ENCODE measurements around the gene RNU1-3. TPM values are rescaled to one million over a fixed set of nuclear protein-coding genes. Genes with fewer than 3 reads are reported as not detected.
"Not testable (repeated sequence)": the region's sequence is repeated elsewhere in the genome, so short reads cannot be mapped to it uniquely, and the experiment has no call there.

Gene RNU1-3
- total RNA-seq, 5 donors from 2014 or later (not counting 1 experiment from before 2014, with no cell fraction given), result 2,148 to 4,743 (median 3,650) TPM

DNA sequence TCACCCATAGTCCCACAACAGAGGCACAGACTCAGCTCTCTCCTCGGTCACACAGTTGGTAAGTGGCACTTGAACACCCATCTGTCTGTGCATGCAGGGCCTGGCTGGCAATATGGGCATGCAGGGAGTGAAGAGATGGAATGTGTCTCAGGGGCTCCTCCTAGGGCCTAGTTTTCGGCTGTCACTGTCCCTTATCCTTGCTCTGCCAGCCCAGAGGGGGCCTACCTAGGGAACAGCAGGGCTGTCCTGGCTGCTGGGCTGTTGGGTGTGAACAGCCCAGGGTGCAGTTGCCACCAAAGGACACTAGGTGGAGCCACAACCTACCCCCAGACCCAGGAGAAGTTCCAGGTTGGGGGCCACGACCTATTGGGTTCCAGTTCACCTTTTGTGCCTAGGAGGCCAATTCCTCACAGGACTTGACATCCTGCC lies 42.9 kb upstream of the RNU1-3 start:
- H3K4me1 ChIP-seq (ENCODE audit: control insufficient read depth in 1 of 2, extremely low read depth in 1 of 2, insufficient read depth in 2 of 2, low read length in 2 of 2); H3K36me3 ChIP-seq (ENCODE audit: control insufficient read depth in 2 of 2, extremely low read depth in 1 of 2, insufficient read depth in 1 of 2, low read length in 1 of 2); H3K4me1 Mint-ChIP-seq; POLR2A ChIA-PET; H3K4me3 ChIP-seq (ENCODE audit: control insufficient read depth in 1 of 2, extremely low read depth in 1 of 2, low read length in 1 of 2); H3K27ac ChIP-seq (ENCODE audit: low read length); H3K36me3 Mint-ChIP-seq; H3K9me3 ChIP-seq; H3K9me3 Mint-ChIP-seq; H3K27me3 Mint-ChIP-seq; H3K4me3 Mint-ChIP-seq: not testable (repeated sequence)
- 0% methylated on average over 1 of the region's 3 CpGs for WGBS (ENCODE audit: insufficient coverage)
- DNase-seq (peak in 22 of 35 experiments; percentile 28 to 69 (median 52)), ATAC-seq (replicated peaks in 1 of 4) (peak; percentile 73 to 87 (median 76))
- H3K27ac Mint-ChIP-seq, result peak overlapping the region in 1 of 2 donors; percentile 39
- H3K27me3 ChIP-seq (replicated peaks in 1 of 2; ENCODE audit: control insufficient read depth in 2 of 2, extremely low read depth in 1 of 2, insufficient read depth in 2 of 2, low read length in 1 of 2), result peaks cover 0 to 13% of the 10 kb centered on the region in 2 experiments
- CTCF ChIA-PET, result interaction anchor here in 1 of 2 donors (0.9 kb wide), 1 partner anchor 11 kb away, joined by 3 read pairs; no protein-coding TSS in a partner anchor

GRCh38 chr1:16708704-16709103 lies 42.0 kb upstream of the RNU1-3 start:
- H3K27ac ChIP-seq (ENCODE audit: low read length); H3K4me1 Mint-ChIP-seq; ATAC-seq (replicated peaks in 1 of 4); POLR2A ChIA-PET; H3K9me3 Mint-ChIP-seq; H3K27me3 Mint-ChIP-seq; H3K27ac Mint-ChIP-seq; H3K9me3 ChIP-seq; H3K36me3 Mint-ChIP-seq; DNase-seq; H3K36me3 ChIP-seq (ENCODE audit: control insufficient read depth in 2 of 2, extremely low read depth in 1 of 2, insufficient read depth in 1 of 2, low read length in 1 of 2); H3K4me3 ChIP-seq (ENCODE audit: control insufficient read depth in 1 of 2, extremely low read depth in 1 of 2, low read length in 1 of 2); H3K4me3 Mint-ChIP-seq; H3K4me1 ChIP-seq (ENCODE audit: control insufficient read depth in 1 of 2, extremely low read depth in 1 of 2, insufficient read depth in 2 of 2, low read length in 2 of 2): not testable (repeated sequence)
- H3K27me3 ChIP-seq (replicated peaks in 1 of 2; ENCODE audit: control insufficient read depth in 2 of 2, extremely low read depth in 1 of 2, insufficient read depth in 2 of 2, low read length in 1 of 2), result peaks cover 0 to 13% of the 10 kb centered on the region in 2 experiments
- WGBS (ENCODE audit: insufficient coverage), result no CpG with 5 or more reads among the region's 6 CpGs
- CTCF ChIA-PET, result interaction anchor here in 1 of 2 donors (0.9 kb wide), 1 partner anchor 10 kb away, joined by 3 read pairs; no protein-coding TSS in a partner anchor

GRCh38 chr1:16707130-16708093 lies 40.7 kb upstream of the RNU1-3 start:
- H3K4me1 ChIP-seq (ENCODE audit: control insufficient read depth in 1 of 2, extremely low read depth in 1 of 2, insufficient read depth in 2 of 2, low read length in 2 of 2); H3K36me3 Mint-ChIP-seq; H3K4me1 Mint-ChIP-seq; H3K9me3 Mint-ChIP-seq; H3K27ac Mint-ChIP-seq; POLR2A ChIA-PET; H3K27me3 Mint-ChIP-seq; H3K4me3 ChIP-seq (ENCODE audit: control insufficient read depth in 1 of 2, extremely low read depth in 1 of 2, low read length in 1 of 2); H3K27ac ChIP-seq (ENCODE audit: low read length); H3K36me3 ChIP-seq (ENCODE audit: control insufficient read depth in 2 of 2, extremely low read depth in 1 of 2, insufficient read depth in 1 of 2, low read length in 1 of 2); H3K9me3 ChIP-seq; DNase-seq: not testable (repeated sequence)
- H3K27me3 ChIP-seq (replicated peaks in 1 of 2; ENCODE audit: control insufficient read depth in 2 of 2, extremely low read depth in 1 of 2, insufficient read depth in 2 of 2, low read length in 1 of 2), result peaks cover 0 to 15% of the 10 kb centered on the region in 2 experiments
- WGBS (ENCODE audit: insufficient coverage), result no CpG with 5 or more reads among the region's 99 CpGs
- CTCF ChIA-PET, result interaction anchor here (0.6 to 0.9 kb wide), 3 partner anchors 20 to 352 kb away, joined by 3 to 5 read pairs (median 5); no protein-coding TSS in a partner anchor
- peak in 3 of 4 experiments; percentile 34 to 72 (median 52) for ATAC-seq (replicated peaks in 1 of 4)
- peak overlapping the region in 1 of 3 donors; percentile 31 for H3K4me3 Mint-ChIP-seq

GRCh38 chr1:16706302-16706701 lies 39.6 kb upstream of the RNU1-3 start:
- CTCF ChIA-PET; H3K4me1 ChIP-seq (ENCODE audit: control insufficient read depth in 1 of 2, extremely low read depth in 1 of 2, insufficient read depth in 2 of 2, low read length in 2 of 2); H3K36me3 Mint-ChIP-seq; H3K9me3 ChIP-seq; H3K4me3 Mint-ChIP-seq; H3K9me3 Mint-ChIP-seq; H3K4me3 ChIP-seq (ENCODE audit: control insufficient read depth in 1 of 2, extremely low read depth in 1 of 2, low read length in 1 of 2); H3K4me1 Mint-ChIP-seq; H3K27ac ChIP-seq (ENCODE audit: low read length); DNase-seq; ATAC-seq (replicated peaks in 1 of 4); H3K27me3 Mint-ChIP-seq; H3K36me3 ChIP-seq (ENCODE audit: control insufficient read depth in 2 of 2, extremely low read depth in 1 of 2, insufficient read depth in 1 of 2, low read length in 1 of 2); POLR2A ChIA-PET; H3K27ac Mint-ChIP-seq: not testable (repeated sequence)
- H3K27me3 ChIP-seq (replicated peaks in 1 of 2; ENCODE audit: control insufficient read depth in 2 of 2, extremely low read depth in 1 of 2, insufficient read depth in 2 of 2, low read length in 1 of 2), result peaks cover 0 to 15% of the 10 kb centered on the region in 2 experiments
- 81% methylated on average over 4 of the region's 6 CpGs for whole genome bisulfite sequencing (ENCODE audit: insufficient coverage)

- CTCF ChIA-PET; H3K27ac ChIP-seq (ENCODE audit: low read length); H3K4me1 ChIP-seq (ENCODE audit: control insufficient read depth in 1 of 2, extremely low read depth in 1 of 2, insufficient read depth in 2 of 2, low read length in 2 of 2); H3K36me3 Mint-ChIP-seq; H3K4me3 Mint-ChIP-seq; H3K4me3 ChIP-seq (ENCODE audit: control insufficient read depth in 1 of 2, extremely low read depth in 1 of 2, low read length in 1 of 2); H3K27me3 Mint-ChIP-seq; H3K9me3 Mint-ChIP-seq; DNase-seq; H3K9me3 ChIP-seq; H3K36me3 ChIP-seq (ENCODE audit: control insufficient read depth in 2 of 2, extremely low read depth in 1 of 2, insufficient read depth in 1 of 2, low read length in 1 of 2); H3K27ac Mint-ChIP-seq; H3K4me1 Mint-ChIP-seq; ATAC-seq (replicated peaks in 1 of 4): not testable (repeated sequence)
- POLR2A ChIA-PET, result interaction anchor here in 1 of 2 donors (0.6 kb wide), 1 partner anchor 74 kb away, joined by 3 read pairs; no protein-coding TSS in a partner anchor
- no CpG with 5 or more reads among the region's 16 CpGs for WGBS (ENCODE audit: insufficient coverage)
- peaks cover 0 to 14% of the 10 kb centered on the region in 2 experiments for H3K27me3 ChIP-seq (replicated peaks in 1 of 2; ENCODE audit: control insufficient read depth in 2 of 2, extremely low read depth in 1 of 2, insufficient read depth in 2 of 2, low read length in 1 of 2)
Measured at GRCh38 chr1:16704502-16705100, 37.9 kb upstream of the RNU1-3 start.

- H3K27ac Mint-ChIP-seq; H3K36me3 Mint-ChIP-seq; H3K36me3 ChIP-seq (ENCODE audit: control insufficient read depth in 2 of 2, extremely low read depth in 1 of 2, insufficient read depth in 1 of 2, low read length in 1 of 2); H3K27ac ChIP-seq (ENCODE audit: low read length); POLR2A ChIA-PET; ATAC-seq (replicated peaks in 1 of 4); H3K27me3 Mint-ChIP-seq; H3K4me3 Mint-ChIP-seq; H3K4me1 ChIP-seq (ENCODE audit: control insufficient read depth in 1 of 2, extremely low read depth in 1 of 2, insufficient read depth in 2 of 2, low read length in 2 of 2); CTCF ChIA-PET; H3K4me3 ChIP-seq (ENCODE audit: control insufficient read depth in 1 of 2, extremely low read depth in 1 of 2, low read length in 1 of 2); H3K9me3 Mint-ChIP-seq; H3K4me1 Mint-ChIP-seq; DNase-seq; H3K9me3 ChIP-seq: not testable (repeated sequence)
- H3K27me3 ChIP-seq (replicated peaks in 1 of 2; ENCODE audit: control insufficient read depth in 2 of 2, extremely low read depth in 1 of 2, insufficient read depth in 2 of 2, low read length in 1 of 2), result peaks cover 0 to 14% of the 10 kb centered on the region in 2 experiments
- no CpG with 5 or more reads among the region's 13 CpGs for WGBS (ENCODE audit: insufficient coverage)
Measured at GRCh38 chr1:16704076-16704475, 37.3 kb upstream of the RNU1-3 start.

All from T-cell (primary cell).